Fibroblast of lung (primary cell): ENCODE measurements around the gene SGCE.
"Not testable (repeated sequence)": the region's sequence is repeated elsewhere in the genome, so short reads cannot be mapped to it uniquely, and the experiment has no call there.

Experiments used
- CTCF ChIP-seq, 2 donors: IDR thresholded peaks in 1 of 2; conservative IDR thresholded peaks in 1 of 2; 1 replicate in 1 of 2; 2 replicates in 1 of 2; pipeline ENCODE4 v1.5.1; 2011 to 2012; ENCODE audit warnings: low read length in 2 of 2, control low read depth in 1 of 2, inconsistent platforms in 1 of 2, low read depth in 1 of 2, mild to moderate bottlenecking in 1 of 2
- EZH2 ChIP-seq: IDR thresholded peaks from 2 replicates; pipeline ENCODE4 v1.5.1; 2012; ENCODE audit warnings: low read length, control low read depth, mild to moderate bottlenecking; ENCODE audit errors: missing control alignments

GRCh38 chr7:94705155-94706021 is 49.5 kb upstream of the SGCE start:
- not testable (repeated sequence) for TF ChIP-seq CTCF (conservative IDR thresholded peaks at IDR 0.05 in 1 of 2, IDR thresholded peaks at IDR 0.05 in 1 of 2; ENCODE audit: low read depth in 1 of 2, low read length in 2 of 2); EZH2
